Body of pancreas (tissue), 4 donors: Measurements from ENCODE around the gene TMTC2.

Experiments used
- POLR2A ChIP-seq, 3 donors: fragments of 450-650 bp; IDR thresholded peaks; one replicate each; pipeline ENCODE4 v1.6.1; 2016; ENCODE audit warnings: antibody characterized with exemption in 3 of 3, mild to moderate bottlenecking in 2 of 3
- TF ChIP-seq, protein P1 (sequence below), 7 experiments: fragments of 450-650 bp in 4 of 7; fragments of 200-600 bp in 3 of 7; sonication (generic) in 3 of 7; IDR thresholded peaks; one replicate each; pipeline ENCODE4 v1.5.1; 2016 to 2019; ENCODE audit warnings: antibody characterized with exemption in 7 of 7

DNA sequence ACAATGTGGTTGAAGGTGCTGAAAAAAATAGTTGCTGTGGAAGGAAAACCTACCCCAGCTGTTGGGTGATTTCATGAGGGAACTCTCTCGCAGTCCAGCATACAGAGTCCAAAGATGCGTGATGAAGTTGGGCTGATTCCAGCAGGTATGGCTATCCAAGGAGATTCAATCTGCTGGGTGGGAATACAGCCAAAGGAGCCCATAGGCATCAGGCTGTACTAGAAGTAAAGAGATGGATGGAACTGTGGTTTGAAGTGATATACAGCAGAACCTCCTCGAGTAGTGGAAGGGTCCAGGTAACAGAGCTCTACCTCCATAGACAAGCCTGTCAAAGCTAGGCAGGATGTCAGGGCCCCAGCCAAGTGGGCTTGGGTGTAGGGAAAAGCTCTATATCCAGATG is 11.5 kb upstream of the TMTC2 start:
- TF ChIP-seq, protein P1, sequence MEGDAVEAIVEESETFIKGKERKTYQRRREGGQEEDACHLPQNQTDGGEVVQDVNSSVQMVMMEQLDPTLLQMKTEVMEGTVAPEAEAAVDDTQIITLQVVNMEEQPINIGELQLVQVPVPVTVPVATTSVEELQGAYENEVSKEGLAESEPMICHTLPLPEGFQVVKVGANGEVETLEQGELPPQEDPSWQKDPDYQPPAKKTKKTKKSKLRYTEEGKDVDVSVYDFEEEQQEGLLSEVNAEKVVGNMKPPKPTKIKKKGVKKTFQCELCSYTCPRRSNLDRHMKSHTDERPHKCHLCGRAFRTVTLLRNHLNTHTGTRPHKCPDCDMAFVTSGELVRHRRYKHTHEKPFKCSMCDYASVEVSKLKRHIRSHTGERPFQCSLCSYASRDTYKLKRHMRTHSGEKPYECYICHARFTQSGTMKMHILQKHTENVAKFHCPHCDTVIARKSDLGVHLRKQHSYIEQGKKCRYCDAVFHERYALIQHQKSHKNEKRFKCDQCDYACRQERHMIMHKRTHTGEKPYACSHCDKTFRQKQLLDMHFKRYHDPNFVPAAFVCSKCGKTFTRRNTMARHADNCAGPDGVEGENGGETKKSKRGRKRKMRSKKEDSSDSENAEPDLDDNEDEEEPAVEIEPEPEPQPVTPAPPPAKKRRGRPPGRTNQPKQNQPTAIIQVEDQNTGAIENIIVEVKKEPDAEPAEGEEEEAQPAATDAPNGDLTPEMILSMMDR (IDR thresholded peaks at IDR 0.05) = no peak
- no peak for TF ChIP-seq POLR2A (IDR thresholded peaks at IDR 0.05)
